Stomach (tissue), 9 donors: Measurements from ENCODE around the gene MTF1. TPM values are rescaled to one million over a fixed set of nuclear protein-coding genes. Genes with fewer than 3 reads are reported as not detected.

Experiments
- DNase-seq, 2 donors: peaks; one replicate each; pipeline versions ENCODE4 v3.0.0 to v3.0.0-alpha.2; 2013 to 2019
- H3K27ac ChIP-seq, 5 donors: fragments of 200-600 bp in 4 of 5; sonication (generic) in 4 of 5; one replicate each; pipeline ENCODE4 v1.5.1; 2013 to 2019; ENCODE audit warnings: mild to moderate bottlenecking in 1 of 5, moderate library complexity in 1 of 5
- H3K27me3 ChIP-seq, 3 donors: fragments of 200-600 bp; sonication (generic); one replicate each; pipeline ENCODE4 v1.5.1; 2017 to 2019; ENCODE audit warnings: mixed run types in 1 of 3
- H3K36me3 ChIP-seq, 4 donors: fragments of 200-600 bp; sonication (generic); 1 replicate in 3 of 4; 2 replicates in 1 of 4; pipeline ENCODE4 v1.5.1; 2016 to 2019
- H3K4me1 ChIP-seq, 4 donors: fragments of 200-600 bp; sonication (generic); one replicate each; pipeline ENCODE4 v1.5.1; 2016 to 2019
- H3K4me3 ChIP-seq, 4 donors: fragments of 200-600 bp; sonication (generic) in 3 of 4; one replicate each; pipeline ENCODE4 v1.5.1; 2016 to 2019; ENCODE audit warnings: mild to moderate bottlenecking in 1 of 4
- H3K9me3 ChIP-seq, 4 donors: fragments of 200-600 bp; sonication (generic); one replicate each; pipeline ENCODE4 v1.5.1; 2016 to 2019
- EP300 ChIP-seq: sonication (generic); formaldehyde crosslinking; IDR thresholded peaks from one replicate; pipeline ENCODE4 v1.6.1; 2017; ENCODE audit warnings: antibody characterized with exemption
- POLR2A ChIP-seq, 4 donors: fragments of 450-650 bp; IDR thresholded peaks; one replicate each; pipeline ENCODE4 v1.6.1; 2016; ENCODE audit warnings: antibody characterized with exemption in 4 of 4, control low read depth in 2 of 4, mild to moderate bottlenecking in 1 of 4, moderate library complexity in 1 of 4
- POLR2AphosphoS5 ChIP-seq, 3 donors: sonication (generic); formaldehyde crosslinking; IDR thresholded peaks; one replicate each; pipeline ENCODE4 v1.6.1; 2016; ENCODE audit warnings: antibody characterized with exemption in 3 of 3
- WGBS, 5 donors: extraction: QIAGEN DNeasy Blood & Tissue Kit in 3 of 5; methylation state at CpG; one replicate each; pipeline versions ENCODE4 v1.1.5 to v1.1.7; 2013 to 2018; 5-methylcytosine and 5-hydroxymethylcytosine counted together
- intact Hi-C: fragments of 100-400 bp; cut with DNase I; formaldehyde crosslinking; loops from one replicate; pipeline ENCODE4 v1.15.1; 2023; ENCODE audit warnings: low total_unique reads
- polyA plus RNA-seq, 3 donors: library from polyadenylated mRNA; stranded (reverse); fragments of 200-250 nt; gene quantifications; one replicate each; pipeline ENCODE4 v1.2.3, GENCODE V29; 2013
- total RNA-seq, 5 donors: library from RNA; depleted of rRNA; stranded (reverse); fragments of >200 nt; gene quantifications; one replicate each; pipeline versions ENCODE4 v1.1.0 to v1.2.3, GENCODE V29; 2014 to 2016
- TF ChIP-seq, protein P1 (sequence below), 7 experiments: fragments of 450-650 bp in 4 of 7; fragments of 200-600 bp in 3 of 7; sonication (generic) in 3 of 7; IDR thresholded peaks; one replicate each; pipeline ENCODE4 v1.5.1; 2016 to 2019; ENCODE audit warnings: antibody characterized with exemption in 7 of 7, control low read depth in 2 of 7, mild to moderate bottlenecking in 1 of 7
- donor health status: healthy with polysubstance abuse.
- donor health status: Bipolar disorder and iron deficiency.
- donor health status: healthy.

The MTF1 gene
- total and polyA plus RNA-seq, 8 donors: 1.2 to 5.4 (median 2.8) TPM

DNA sequence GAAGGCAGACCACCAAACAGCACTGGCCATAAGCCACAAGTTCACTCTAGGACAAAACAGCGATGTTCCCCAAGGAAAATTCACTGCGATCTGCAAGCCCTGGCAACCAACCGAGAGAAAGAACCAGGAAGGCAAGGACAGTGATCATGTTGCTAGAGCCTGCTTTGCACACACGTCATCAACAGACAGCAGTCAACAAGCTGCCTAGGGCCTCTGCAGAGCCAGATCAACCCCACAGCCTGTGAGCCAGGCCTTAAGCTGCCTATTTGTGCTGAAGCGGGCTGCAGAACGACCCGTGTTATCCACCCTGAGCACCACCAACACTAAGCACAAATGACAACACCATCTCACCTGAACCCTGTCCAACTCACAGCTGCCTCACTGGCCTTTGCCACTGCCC is 45.1 kb downstream of the MTF1 start:
- no peak overlapping the region for H3K27ac ChIP-seq
- 89 to 93% (median 91%) methylated on average over 7 of the region's 7 CpGs for WGBS, 5 donors
- H3K36me3 ChIP-seq: peaks cover 15 to 61% (median 50%) of the 10 kb centered on the region in 4 donors
- intact Hi-C loops: no loop called here
- TF ChIP-seq POLR2AphosphoS5 (IDR thresholded peaks at IDR 0.05) (no peak), POLR2A (IDR thresholded peaks at IDR 0.05) (no peak), EP300 (no peak)
- TF ChIP-seq, protein P1, sequence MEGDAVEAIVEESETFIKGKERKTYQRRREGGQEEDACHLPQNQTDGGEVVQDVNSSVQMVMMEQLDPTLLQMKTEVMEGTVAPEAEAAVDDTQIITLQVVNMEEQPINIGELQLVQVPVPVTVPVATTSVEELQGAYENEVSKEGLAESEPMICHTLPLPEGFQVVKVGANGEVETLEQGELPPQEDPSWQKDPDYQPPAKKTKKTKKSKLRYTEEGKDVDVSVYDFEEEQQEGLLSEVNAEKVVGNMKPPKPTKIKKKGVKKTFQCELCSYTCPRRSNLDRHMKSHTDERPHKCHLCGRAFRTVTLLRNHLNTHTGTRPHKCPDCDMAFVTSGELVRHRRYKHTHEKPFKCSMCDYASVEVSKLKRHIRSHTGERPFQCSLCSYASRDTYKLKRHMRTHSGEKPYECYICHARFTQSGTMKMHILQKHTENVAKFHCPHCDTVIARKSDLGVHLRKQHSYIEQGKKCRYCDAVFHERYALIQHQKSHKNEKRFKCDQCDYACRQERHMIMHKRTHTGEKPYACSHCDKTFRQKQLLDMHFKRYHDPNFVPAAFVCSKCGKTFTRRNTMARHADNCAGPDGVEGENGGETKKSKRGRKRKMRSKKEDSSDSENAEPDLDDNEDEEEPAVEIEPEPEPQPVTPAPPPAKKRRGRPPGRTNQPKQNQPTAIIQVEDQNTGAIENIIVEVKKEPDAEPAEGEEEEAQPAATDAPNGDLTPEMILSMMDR (IDR thresholded peaks at IDR 0.05): no peak
- no peaks in the 10 kb centered on the region for H3K27me3 ChIP-seq
- peak in 1 of 2 donors; percentile 14 for DNase-seq
- no peak overlapping the region for H3K4me3 ChIP-seq
- H3K4me1 ChIP-seq: peaks cover 11 to 39% (median 23%) of the 10 kb centered on the region in 4 donors
- no peaks in the 10 kb centered on the region for H3K9me3 ChIP-seq

DNA sequence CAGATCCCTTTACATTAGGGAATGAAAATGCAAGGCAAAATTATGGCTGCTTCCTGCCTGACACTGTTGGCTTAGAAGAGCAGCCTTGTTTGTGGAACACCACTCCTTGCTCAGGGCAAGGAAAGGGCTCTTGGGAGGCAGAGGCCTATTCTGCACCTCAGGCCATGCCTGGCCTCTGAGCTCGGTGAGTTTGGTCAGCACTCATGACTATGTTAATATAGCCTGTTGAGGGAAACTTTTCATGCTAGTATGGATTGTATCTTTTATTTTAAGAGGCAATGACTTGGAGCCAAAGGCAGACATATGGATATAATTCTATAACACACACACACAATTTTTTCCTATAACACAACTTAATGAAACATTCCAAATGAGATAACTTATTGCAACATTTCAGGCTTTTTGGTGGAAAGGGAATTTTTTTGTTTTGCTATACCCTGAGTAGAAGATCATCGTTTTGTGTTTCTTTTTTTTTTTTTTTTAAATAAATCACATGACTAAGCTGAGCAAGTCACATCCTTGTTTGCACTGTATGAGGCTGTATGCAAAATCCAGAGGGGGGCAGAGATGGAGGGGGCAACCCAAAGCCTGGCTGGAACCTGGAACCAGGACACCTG is 45.8 kb downstream of the MTF1 start:
- H3K9me3 ChIP-seq: no peaks in the 10 kb centered on the region
- intact Hi-C loops: no loop called here
- peaks cover 17 to 46% (median 29%) of the 10 kb centered on the region in 4 donors for H3K4me1 ChIP-seq
- no peak overlapping the region for H3K27ac ChIP-seq
- H3K4me3 ChIP-seq: no peak overlapping the region
- no peak for DNase-seq
- 71 to 87% (median 82%) methylated on average over 2 of the region's 2 CpGs for WGBS, 5 donors
- peaks cover 15 to 55% (median 44%) of the 10 kb centered on the region in 4 donors for H3K36me3 ChIP-seq
- H3K27me3 ChIP-seq: no peaks in the 10 kb centered on the region
- TF ChIP-seq EP300: no peak

DNA sequence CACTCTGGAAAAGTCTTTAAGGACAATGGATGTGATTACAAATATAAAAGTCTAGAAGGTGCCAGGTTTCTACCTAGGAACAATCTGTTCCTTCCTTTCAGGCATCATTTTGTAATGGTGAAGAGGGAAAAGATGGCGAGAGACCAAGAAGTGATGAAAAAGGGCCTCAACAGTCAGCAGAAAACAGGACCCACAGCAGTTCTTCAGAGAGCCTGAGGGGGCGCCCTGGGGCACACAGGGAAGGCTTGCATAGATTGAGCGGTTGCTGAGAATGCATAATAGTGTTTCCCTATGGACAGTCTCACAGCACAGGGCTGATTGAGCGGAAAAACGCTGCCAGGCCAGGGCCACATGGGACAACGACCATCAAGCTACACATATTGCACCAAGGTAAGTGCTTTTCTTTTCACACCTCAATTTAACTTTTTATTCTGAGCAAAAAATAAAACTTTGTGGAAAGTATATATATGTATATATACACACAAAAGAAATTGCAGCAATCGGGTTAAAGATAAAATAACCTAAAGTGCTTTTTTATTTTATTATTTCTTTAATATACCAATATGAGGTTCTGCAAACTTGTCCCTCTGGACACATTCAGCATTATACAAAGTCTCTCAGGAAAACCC is 48.3 kb downstream of the MTF1 start:
- Histone ChIP-seq H3K36me3 (peaks cover 21 to 38% (median 30%) of the 10 kb centered on the region in 4 donors), H3K27ac (peak overlapping the region in 1 of 5 donors; percentile 10), H3K27me3 (no peaks in the 10 kb centered on the region), H3K4me3 (no peak overlapping the region), H3K4me1 (peaks cover 22 to 46% (median 33%) of the 10 kb centered on the region in 4 donors), H3K9me3 (no peaks in the 10 kb centered on the region)
- peak; percentile 67 to 90 for DNase-seq
- WGBS, 5 donors: 27 to 36% (median 31%) methylated on average over 7 of the region's 7 CpGs
- intact Hi-C loops: no loop called here
- no peak for TF ChIP-seq POLR2A (IDR thresholded peaks at IDR 0.05)
- TF ChIP-seq POLR2AphosphoS5 (IDR thresholded peaks at IDR 0.05): peak in 1 of 3 donors; percentile 48
- no peak for TF ChIP-seq EP300
- TF ChIP-seq, protein P1 (IDR thresholded peaks at IDR 0.05): peak in 5 of 7 experiments; percentile 41 to 77 (median 76)

DNA sequence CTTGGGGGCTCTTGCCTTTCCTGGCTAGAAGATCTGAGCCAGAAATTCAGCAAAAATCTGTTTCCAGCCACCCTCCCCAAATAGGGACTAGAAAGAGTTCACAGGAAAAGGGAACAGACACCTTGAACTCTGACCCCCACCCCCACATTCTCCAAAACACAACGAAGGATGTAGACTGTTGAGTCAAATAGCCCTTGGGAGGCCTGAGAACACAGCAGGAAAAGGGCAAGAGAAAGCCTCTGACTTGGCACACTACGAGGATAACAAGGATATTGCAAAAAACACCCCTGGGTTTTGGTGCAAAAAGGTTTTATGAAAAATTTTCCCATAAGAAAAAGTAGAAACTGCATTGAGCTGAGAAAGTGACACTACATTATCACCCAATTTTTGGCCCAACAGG is 49.5 kb downstream of the MTF1 start:
- DNase-seq: no peak
- intact Hi-C loops: no loop called here
- H3K27ac ChIP-seq: peak overlapping the region in 4 of 5 donors; percentile 1 to 99 (median 58)
- H3K27me3 ChIP-seq: no peaks in the 10 kb centered on the region
- H3K4me1 ChIP-seq: peaks cover 22 to 53% (median 38%) of the 10 kb centered on the region in 4 donors
- no peak overlapping the region for H3K4me3 ChIP-seq
- H3K9me3 ChIP-seq: no peaks in the 10 kb centered on the region
- no peak for TF ChIP-seq POLR2AphosphoS5 (IDR thresholded peaks at IDR 0.05)
- TF ChIP-seq, protein P1 (IDR thresholded peaks at IDR 0.05): no peak
- TF ChIP-seq POLR2A (IDR thresholded peaks at IDR 0.05): no peak
- no peak for TF ChIP-seq EP300
- H3K36me3 ChIP-seq: peaks cover 21 to 38% (median 30%) of the 10 kb centered on the region in 4 donors
- 30 to 55% (median 46%) methylated on average over 2 of the region's 2 CpGs for WGBS, 5 donors
